Activated CD8-positive, alpha-beta memory T cell treated with anti-CD3 and anti-CD28 coated beads, Interleukin-2, amount 50 U/mL, for 48 hours (primary cell): ENCODE results near the gene BIK.

Experiments used
- DNase-seq: peaks from one replicate; pipeline ENCODE4 v3.0.0-alpha.2; 2020

The BIK gene

DNA sequence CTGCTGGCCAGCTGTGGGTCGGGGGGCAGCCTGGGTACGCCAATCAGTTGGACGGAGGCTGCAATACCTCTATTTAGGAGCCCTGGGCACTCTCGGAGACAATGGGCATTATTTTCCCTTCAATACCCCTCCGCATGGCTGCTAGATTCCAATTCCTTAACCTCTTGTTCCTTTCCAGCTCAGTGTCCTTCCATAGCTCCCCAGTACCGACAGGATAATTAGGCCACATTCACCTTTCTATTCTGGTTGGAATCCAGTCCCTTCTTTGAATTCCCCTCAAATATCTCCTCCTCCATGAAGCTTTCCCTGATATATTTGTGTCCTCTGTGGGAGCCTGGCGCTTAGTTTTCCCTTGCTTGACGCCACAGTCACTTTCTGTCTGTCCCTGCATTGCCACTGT is 4.2 kb upstream of the BIK start:
- no peak for DNase-seq

DNA sequence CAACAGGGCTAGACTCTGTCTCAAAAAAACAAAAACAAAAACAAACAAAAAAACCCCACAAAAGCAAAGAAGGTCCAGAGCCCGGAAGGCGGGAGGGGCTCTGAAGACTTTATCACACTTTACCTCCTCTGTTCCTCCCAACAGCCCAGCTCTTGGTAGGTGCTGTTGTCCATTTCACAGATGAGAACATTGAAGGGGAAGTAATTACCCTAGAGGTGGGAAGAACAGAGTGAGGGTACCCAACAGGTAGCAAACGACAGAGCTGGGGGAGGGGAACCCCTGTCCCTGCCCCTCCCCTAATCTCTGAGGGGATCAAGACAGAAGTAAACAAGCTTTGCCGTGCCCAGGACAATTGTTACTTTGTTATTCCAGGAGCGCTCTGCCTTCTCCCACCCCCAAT is 1.0 kb upstream of the BIK start:
- DNase-seq: no peak

DNA sequence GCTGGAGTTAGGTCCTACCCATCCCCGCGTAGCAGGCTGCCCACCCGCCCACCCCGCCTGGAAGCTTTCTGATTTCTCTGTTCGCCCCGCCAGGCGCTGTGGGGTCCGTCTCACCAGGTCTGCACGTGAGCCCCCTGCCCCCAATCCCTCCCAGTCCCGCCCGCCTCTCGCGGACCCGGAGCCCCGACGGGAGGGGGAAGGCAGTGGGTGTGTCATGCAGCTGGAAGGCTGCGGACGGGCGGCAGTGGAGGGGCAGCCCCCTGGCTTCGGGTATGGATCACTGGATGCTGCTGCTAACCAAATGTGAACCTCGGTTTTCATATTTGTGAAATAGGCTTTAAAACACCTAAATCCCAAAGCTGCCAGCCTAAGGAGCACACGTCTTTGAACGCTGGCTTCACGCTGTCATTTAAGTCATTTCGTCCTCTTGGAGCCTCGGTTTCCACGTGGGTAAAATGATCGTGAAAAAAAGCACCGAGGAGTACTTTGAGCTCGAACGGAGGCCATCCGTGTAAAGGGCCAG is 568 bp upstream of the BIK start:
- no peak for DNase-seq

DNA sequence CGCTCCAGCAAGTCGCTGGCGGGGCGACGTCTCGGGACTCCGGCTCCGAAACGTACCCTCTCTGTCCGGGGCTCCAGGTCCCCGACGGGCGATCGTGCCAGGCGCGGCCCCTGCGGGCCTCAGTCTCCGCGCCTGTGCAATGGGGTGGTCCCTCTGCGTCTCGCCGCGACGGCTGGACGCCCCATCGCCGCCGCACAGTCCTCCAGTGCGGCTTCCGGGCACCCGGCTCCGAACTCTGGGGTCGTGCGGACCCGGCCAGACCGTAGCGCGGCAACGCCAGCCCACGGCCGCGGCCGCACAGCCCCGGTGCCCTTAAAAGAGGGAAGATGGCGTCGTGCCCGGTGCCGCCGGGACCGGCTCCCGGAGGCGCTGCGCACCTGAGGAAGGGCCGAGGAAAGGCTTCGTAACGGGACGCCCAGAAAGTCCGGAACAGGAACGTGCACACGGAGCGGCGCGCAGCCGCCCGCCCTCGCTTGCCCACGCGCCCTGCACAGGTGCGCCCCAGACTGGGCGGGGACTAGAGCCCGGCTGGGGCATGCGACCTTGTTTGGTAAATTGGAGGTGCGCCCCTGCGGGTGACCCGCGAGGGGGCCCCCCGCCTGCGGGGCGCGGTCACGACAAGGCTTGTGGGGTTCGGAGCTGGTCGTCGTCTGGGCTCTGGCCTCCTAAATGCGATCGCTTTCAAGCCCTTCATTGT is 525 bp downstream of the BIK start:
- peak; percentile 67 for DNase-seq

DNA sequence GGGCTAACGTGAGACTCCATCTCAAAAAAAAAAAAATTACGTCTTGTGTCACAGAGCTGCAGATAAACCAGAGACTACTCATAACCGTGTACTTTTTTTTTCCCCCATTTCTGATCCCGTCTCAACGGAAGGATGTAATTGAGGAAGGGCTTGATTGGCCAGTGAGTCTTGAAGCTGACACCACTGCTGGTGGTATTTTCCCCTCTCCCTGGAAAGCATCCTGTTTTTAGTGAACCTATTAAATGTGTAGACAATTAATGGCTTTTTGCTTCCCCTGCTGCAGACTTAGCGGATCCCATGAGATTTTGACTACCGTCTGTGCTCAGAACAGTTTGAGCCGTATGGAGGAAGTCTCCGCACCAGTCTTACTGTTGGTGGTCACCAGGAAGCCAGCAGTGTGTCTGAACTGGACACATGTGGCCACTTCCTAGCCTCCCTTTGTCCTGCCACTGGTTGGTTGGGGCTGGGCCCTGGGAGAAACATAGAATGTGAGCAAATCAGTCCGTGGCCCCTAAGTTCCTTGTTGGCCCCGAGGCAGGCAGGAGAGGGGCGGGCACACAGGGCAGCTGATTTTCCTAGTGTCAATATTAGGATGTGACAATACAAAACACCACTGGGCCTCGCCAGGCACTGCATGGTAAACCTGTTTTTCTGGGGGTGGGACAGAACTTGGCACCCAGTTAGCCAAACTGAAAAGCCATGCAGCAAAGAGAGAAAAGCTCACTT is 3.1 kb downstream of the BIK start:
- no peak for DNase-seq

DNA sequence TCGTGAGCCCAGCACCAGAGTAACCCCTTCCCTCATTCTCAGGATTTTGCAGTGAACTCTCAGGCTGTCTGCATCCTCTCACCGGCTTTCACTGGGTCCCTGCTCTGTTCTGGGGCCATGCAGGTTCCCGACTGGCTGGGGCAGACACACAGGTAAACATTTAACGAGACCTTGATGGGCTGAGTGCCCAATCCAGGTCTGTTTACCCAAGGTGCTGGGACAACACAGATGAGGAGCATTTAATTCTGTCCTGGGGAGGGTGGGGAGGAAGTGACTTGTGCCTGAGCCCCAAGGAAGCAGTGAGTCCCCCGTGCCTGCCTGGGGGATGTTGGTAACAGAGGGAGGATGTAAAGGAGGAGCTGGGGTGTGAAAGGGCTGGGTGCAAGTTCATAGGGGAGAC is 4.4 kb downstream of the BIK start:
- DNase-seq: no peak

DNA sequence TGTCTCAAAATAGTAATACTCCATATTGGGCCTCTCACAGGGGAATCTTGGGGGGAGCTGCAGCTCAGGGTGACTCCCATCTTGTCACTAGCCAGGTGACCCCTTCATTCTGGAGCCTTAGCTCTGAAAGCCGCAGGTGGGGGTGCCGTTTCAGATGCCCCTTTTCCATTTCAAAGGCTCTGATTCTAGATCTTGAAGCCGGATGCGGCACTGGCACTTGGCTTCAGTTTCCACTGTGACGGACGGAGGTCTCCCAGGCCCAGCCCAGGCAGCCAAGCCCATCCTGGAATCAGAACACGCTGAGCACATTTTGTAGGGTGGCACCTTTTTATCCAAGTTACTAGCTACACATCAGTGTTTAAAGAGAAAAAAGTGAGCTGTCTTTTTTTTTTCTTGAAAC is 6.4 kb downstream of the BIK start:
- DNase-seq: no peak

DNA sequence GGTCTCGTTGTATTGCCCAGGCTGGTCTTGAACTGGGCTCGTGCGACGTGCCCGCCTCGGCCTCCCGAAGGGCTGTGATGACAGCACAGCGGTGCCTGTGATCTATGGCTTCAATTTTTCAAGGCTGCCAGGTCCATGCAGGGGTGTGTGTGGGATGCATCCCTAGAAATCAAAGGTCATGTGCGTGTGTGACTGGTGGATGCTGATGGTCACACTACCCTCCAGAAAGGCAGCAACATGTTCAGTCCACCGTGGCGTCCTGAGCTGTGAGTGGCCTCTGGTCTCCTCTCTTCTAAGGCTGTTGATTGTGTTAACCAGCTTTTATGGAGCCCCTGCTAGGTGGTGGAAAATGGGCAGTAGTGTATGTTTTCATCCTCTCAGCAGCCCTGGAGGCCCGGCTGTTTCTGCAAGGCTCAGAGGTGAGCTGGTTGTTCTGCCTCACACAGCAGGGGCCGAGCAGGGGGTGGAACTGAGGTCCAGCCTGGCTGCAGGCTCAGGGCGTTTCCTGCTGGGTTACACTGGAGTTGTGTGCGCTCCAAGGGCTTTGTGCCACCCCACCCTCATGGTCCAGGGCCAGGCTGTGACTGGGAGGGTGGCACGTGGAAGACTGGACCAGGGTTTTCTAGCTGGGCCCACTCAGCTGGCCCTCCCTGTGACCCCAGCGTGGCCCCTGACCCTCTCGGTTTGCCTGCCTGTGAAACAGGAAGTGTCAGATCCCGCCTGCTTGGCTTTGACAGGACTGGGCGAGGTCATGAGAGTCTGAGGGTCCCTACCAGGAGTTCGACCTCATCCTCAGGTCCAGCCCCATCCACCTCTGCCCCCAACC is 7.7 kb downstream of the BIK start:
- DNase-seq: no peak

DNA sequence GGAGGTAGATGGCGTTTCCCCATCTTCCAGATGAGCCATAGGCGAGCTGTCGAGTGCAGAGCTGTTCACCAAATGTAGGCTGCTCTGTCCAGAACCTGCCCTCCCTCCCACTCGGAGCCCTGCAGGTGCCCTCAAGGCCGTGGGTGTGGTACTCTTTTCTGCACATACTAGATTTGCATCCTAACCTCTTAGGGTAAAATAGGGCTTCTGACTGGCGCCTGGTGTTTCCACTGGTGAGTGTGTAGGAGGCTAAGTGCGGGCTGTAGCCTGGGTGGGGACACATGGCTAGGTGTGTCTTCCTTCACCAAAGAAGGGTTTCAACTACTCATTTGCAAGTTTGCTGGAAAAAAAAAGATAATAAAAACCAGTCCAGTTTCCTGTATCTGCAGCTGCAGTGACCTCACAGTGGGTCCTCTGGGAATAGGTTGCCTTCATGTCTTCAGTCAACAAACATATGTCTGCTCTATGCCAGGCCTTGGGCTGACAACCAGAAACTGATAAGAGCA is 8.5 kb downstream of the BIK start:
- DNase-seq: no peak

DNA sequence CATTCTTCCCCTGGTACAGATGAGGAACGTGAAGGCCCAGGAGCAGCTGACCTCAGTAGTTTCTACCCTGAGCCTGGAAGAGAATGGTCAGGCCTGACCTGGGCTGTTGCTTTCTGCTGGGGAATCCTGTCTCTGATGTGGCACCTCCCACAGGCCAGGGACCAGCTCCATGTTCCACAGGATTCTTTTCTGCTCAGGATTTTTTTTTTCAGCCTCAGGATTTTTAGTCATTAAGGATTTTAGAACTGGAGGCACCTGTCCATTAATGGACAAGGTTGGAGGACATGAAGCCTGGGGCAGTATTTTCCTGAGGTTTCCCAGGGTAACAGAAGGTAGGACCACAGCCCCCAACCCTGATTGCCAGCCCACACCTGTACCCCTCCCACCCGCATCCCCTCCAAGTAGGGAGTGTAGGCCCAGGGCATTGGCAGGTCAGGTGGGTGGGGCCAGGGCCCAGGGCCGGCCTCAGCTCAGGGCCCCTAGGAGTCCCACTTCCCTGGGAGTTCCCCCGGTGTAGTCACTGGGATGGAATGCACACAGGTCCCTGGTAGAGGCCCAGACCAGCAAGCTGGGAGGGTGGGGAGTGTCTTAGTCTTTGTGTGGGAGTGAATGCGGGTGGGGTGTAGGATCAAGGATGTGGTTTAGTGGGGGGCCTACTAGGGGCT is 16.1 kb downstream of the BIK start:
- DNase-seq: no peak

DNA sequence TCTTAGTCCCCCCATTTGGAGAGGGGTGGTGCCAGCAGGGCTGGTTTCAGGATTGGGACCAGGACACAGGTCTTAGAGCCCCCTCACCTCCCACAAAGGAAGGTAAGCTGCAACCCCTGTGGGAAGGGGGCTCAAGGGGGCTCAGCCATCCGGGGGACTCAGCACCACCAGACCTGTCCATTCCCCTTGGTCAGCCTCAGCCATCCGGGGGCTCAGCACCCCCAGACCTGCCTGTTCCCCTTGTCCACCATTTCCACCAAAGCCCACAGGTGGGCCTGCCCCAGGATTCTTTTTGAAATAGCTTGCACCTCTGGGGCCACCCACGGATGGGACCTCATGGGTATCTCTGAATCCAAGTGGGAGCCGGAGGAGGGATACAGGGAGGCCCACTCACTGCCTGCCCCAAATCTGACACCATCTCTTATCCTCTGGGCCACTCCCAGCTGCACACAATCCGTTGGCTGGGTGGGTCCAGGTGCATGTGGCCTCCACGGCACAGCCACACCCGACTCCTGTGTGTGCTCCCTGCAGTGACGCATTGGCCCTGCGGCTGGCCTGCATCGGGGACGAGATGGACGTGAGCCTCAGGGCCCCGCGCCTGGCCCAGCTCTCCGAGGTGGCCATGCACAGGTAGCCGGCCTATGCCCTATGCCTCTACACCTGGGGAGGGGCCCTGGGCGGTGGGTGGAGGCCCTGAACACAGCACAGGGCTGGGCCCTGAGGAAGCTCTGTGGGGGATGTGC is 16.8 kb downstream of the BIK start:
- no peak for DNase-seq

DNA sequence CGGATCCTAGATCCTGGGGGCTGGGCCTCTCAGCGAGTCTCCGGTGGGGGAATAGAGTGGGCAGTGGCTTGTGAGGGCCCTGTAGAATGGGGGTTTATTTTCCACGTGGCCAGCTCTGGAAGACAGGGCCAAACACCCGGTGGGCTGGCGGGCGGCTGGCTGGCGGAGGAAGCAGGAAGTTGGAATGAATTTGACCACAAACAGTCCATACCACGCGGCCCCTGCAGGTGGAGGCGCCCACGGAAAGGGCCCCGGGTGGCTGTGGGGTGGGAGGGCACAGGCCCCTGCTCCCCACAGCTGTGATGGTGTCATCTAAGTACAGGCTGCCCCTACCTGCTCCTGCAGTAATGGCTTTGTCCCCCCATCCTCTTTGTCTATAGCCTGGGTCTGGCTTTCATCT is 17.6 kb downstream of the BIK start:
- no peak for DNase-seq

DNA sequence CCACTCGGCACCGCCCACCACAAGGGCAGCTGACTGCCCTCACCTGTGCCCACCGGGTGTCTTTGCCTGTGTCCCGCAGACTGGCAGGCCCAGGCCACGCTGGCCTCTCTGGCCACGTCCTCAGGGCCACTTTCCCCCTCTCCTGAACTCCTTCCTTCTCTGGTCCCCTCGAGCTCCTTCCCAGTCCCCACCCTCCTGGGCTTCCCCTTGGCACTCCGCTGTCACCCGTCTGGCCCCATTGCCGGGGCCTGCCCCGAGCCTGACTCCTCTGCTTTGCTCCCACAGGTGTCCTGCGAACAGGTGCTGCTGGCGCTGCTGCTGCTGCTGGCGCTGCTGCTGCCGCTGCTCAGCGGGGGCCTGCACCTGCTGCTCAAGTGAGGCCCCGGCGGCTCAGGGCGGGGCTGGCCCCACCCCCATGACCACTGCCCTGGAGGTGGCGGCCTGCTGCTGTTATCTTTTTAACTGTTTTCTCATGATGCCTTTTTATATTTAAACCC is 18.4 kb downstream of the BIK start:
- DNase-seq: no peak

DNA sequence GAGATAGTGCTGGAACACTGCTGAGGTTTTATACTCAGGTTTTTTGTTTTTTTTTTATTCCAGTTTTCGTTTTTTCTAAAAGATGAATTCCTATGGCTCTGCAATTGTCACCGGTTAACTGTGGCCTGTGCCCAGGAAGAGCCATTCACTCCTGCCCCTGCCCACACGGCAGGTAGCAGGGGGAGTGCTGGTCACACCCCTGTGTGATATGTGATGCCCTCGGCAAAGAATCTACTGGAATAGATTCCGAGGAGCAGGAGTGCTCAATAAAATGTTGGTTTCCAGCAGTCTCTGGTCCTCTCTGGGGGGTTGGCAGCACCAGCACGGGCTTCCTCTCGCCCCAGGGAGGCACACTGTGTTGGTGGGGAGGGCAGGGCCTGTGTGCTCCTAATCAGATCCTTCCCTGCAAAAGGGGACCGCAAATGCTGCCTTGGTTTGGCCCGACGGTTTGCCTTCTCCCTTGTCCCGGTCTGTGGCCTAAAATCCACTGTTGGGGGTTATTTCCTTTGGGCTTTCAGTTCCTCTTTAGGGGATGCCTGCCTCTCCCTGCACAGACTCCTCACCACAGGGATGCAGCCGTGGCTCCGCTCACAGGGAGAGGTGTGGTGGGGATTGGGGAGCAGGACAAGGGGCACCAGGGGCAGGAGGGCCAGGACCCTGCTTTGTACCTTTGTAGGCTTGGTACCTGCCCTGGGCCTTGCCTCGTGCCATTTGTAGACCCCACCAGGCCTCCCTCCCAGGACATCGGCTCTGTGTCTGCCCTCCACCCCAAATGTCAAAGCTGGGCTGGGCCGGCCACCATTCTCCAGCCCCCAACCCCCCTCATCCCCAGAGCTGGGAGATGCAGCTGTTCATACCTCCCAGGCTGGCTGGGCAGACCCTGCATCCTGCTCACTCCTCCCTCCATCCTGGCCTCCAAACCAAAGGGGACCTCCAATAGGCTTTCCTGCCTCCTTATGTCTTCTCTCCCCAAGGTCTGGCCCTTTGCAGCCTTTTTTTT is 19.2 kb downstream of the BIK start:
- no peak for DNase-seq

DNA sequence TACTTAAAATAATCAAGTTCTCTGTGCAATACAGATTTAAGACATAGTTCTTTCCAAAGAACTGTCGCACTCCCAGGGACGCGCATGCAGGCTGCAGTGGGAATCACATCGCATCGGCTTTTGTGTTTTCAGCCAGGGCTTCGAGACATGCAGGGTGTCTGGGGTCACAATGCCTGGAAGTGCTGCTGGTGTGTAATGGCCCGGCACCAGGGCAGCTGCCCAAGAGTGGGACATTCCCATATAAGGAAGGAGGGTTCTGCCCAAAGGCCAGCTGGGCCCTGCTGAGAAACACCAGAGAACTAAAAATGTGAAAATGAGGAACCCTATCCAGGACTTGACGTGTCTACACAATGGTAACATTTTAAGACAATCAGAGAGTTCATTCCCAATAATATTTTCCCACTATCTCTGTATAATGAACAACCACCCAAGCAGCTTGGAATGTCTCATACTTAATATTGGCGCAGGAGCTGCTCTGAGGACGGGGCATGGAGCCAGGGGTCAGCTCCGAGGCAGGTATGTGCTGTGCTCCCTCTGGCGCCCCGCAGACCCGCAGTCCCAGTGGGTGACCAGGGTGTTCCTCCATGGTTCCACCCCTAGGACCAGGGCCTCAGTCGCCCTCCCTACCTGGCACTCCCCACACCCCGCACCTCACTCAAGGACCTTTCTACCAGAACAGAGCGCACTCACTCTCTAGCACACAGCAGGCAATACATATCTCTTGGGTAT is 21.4 kb downstream of the BIK start:
- no peak for DNase-seq

DNA sequence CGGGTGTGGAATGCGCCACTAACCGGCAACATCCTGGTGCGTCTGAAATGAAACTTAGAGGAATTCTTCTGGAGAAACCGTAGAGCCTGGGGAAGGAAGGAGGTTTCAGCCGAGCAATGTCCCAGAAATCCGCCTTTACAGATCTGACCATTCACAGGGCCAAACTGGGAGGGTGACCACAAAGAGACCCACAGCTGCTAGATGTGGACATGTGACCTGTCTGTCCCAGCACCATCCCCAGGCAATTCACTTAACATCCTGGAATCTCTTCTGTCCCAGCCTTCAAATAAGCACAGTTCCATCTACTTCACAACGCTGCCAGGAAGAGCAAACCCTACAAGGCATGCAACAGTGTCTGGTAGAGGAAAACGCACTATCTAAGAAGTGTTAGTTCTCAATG is 22.9 kb downstream of the BIK start:
- DNase-seq: no peak

DNA sequence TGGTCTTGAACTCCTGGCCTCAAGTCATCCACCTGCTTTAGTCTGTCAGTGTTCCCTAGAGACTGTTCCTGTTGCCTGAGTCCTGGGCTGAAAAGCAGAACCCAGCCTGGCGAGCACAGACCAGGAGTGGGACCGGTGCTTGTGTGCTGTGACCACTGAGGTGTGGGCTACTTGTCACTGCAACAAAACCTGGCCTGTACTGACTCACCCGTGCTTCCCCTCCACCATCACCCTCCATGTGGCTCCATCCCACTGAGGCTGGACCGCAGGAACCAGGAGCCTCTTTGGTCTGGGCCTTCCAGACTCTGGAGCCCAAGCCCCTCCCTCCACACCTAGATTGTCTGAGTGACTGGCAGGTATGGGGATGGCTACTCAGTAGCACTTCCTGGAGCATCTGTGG is 24.0 kb downstream of the BIK start:
- DNase-seq: no peak

DNA sequence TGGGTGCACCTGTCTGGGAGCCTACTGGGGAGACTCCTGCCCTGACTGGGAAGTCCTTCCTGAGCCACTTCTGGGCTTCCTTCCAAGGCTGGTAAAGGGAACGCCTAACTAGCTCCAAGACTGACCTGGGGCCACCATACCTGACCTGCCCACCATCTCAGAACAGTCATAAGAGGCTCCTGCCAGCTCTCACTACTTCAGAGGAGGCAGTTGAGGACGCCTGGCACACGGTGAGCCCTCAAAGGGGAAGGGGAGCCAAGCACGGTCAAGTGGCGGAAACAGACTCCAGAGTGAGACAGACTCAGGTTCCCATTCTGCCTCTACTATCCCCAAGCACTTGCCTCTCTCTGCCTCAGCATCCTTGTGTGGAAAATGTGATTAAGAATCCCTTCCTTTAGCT is 25.0 kb downstream of the BIK start:
- DNase-seq: no peak

DNA sequence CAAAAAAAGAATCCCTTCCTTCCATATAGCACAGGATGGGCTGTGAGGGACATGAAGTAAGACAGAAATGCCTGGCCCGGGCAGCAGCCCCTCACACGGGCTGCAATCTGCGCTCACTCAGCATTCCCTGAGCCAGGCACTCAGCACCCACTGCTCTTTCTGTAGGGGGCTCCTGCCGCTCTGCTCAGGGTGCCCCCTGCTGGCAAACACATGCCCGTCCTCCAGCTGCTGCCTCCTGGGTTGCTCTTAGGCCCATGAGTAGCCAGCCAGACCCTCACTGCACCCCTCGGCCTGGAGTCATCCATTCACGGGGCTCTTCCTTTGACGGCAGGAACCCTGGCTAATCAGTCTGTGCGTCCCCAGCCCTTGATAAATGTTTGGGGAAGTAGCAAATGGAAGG is 25.7 kb downstream of the BIK start:
- DNase-seq: peak; percentile 73

DNA sequence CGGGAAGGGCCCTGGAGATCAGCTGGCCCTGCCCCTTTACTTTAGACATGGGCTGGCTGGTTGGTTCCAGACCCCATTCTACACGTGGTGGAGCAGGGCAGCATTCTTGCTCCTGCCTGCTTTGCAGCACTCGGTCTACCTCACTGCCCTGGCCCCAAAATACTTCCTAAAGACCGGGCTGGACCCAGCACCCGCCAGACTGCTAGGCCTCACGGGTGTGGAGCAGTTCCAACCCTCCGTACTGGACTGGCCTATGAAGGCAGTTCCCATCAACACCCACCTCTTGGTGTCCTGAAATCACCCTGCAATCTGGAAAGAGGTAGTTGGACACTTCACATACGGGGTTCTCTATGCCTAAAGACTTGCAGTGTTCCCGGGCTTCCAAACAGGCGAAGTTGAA is 26.3 kb downstream of the BIK start:
- DNase-seq: no peak
